Caco-2 (cell line): ENCODE results near the gene TAMALIN. TPM values are rescaled to one million over a fixed set of nuclear protein-coding genes. Genes with fewer than 3 reads are reported as not detected.

Experiments
- BruUV-seq: library from RNA; stranded (reverse); fragments of 400-500 nt; replicated peaks from 2 replicates; lab custom pipeline; 2021; lab: Mats Ljungman, UMichigan
- CTCF ChIA-PET: fragments of 300-600 bp; sonication (Branson Sonifier 250); formaldehyde crosslinking; loops from one replicate; lab custom pipeline; 2022; ENCODE audit warnings: antibody characterized with exemption; lab: Charles Lee
- POLR2A ChIA-PET: fragments of 300-600 bp; sonication (Branson Sonifier 250); formaldehyde crosslinking; loops from one replicate; lab custom pipeline; 2022; ENCODE audit warnings: antibody characterized with exemption; lab: Charles Lee
- DNase-seq, 2 experiments: peaks; one replicate each; pipeline versions ENCODE4 v3.0.0 to v3.0.0-alpha.2; 2020 to 2022
- H3K27me3 ChIP-seq: replicated peaks from 2 replicates; pipeline ENCODE4 v1.6.0; 2011; ENCODE audit warnings: low read length; ENCODE audit not compliant: control insufficient read depth, insufficient read depth
- H3K36me3 ChIP-seq: 2 replicates; pipeline ENCODE4 v1.5.1; 2011; ENCODE audit warnings: low read length; ENCODE audit not compliant: control insufficient read depth, insufficient read depth
- H3K4me1 ChIP-seq: fragments of 250-450 bp; sonication (Bioruptor Pico); 2 replicates; pipeline ENCODE4 v1.5.1; 2020; ENCODE audit warnings: mild to moderate bottlenecking
- H3K4me3 ChIP-seq: 2 replicates; pipeline ENCODE4 v1.5.1; 2011; ENCODE audit warnings: low read depth, mild to moderate bottlenecking, control low read depth, low read length
- H3K9me3 ChIP-seq: fragments of 250-450 bp; sonication (Bioruptor Pico); 2 replicates; pipeline ENCODE4 v1.5.1; 2020; ENCODE audit warnings: mild to moderate bottlenecking, moderate library complexity
- H3K27ac Mint-ChIP-seq: one replicate; pipeline ENCODE4 v1.8.0; 2022; ENCODE audit warnings: mixed read lengths; ENCODE audit not compliant: unreplicated experiment
- H3K27me3 Mint-ChIP-seq: one replicate; pipeline ENCODE4 v1.8.0; 2022; ENCODE audit warnings: mixed read lengths; ENCODE audit not compliant: insufficient read depth, unreplicated experiment
- H3K36me3 Mint-ChIP-seq: one replicate; pipeline ENCODE4 v1.8.0; 2022; ENCODE audit warnings: mild to moderate bottlenecking, mixed read lengths; ENCODE audit not compliant: insufficient read depth, unreplicated experiment
- H3K4me1 Mint-ChIP-seq: one replicate; pipeline ENCODE4 v1.8.0; 2022; ENCODE audit warnings: low read depth, mixed read lengths; ENCODE audit not compliant: unreplicated experiment
- H3K4me3 Mint-ChIP-seq: one replicate; pipeline ENCODE4 v1.8.0; 2022; ENCODE audit warnings: mild to moderate bottlenecking, moderate library complexity, mixed read lengths; ENCODE audit not compliant: unreplicated experiment
- H3K9me3 Mint-ChIP-seq: one replicate; pipeline ENCODE4 v1.8.0; 2022; ENCODE audit warnings: mixed read lengths; ENCODE audit not compliant: unreplicated experiment
- intact Hi-C: fragments of 100-400 bp; cut with micrococcal nuclease; formaldehyde crosslinking; loops from one replicate; pipeline ENCODE4 v1.10.0; 2022; ENCODE audit not compliant: unreplicated experiment
- total RNA-seq: library from RNA; stranded (reverse); gene quantifications from 2 replicates; pipeline ENCODE4 v1.2.3, GENCODE V29; 2022
- TF ChIP-seq, protein P1 (sequence below), 2 experiments: fragments of 200-600 bp in 1 of 2; IDR thresholded peaks; 1 replicate in 1 of 2; 2 replicates in 1 of 2; pipeline versions ENCODE4 v1.5.1 to v1.8.0; 2011 to 2022; ENCODE audit warnings: antibody characterized with exemption in 1 of 2, control low read depth in 1 of 2, inconsistent platforms in 1 of 2, low read depth in 1 of 2, low read length in 1 of 2, mild to moderate bottlenecking in 1 of 2, moderate library complexity in 1 of 2; ENCODE audit not compliant: insufficient read depth in 1 of 2, severe bottlenecking in 1 of 2, unreplicated experiment in 1 of 2

TAMALIN gene
- total RNA-seq, 1 experiment from 2014 or later, result 4.1 TPM

DNA sequence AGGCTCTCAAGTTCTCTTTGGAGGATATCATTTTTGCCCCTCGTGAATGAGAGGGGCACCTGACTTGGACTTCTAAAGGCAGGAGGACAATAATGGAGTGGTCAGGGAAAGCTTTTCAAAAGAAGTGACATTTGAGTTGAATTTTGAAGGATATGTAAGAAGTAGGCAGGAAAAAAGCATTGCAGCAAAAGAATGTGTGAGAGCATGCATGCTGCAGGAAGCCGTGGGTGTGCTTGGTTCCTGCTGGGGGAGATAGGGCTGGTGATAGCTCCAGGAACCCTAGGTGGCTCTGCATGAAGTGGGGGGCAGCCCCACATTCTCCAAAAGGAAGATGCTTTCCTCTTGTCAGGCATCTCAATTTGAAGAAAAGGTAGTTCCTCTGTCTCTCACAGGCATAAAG, 32.1 kb upstream of the TAMALIN start:
- Histone ChIP-seq H3K27me3 (no peaks in the 10 kb centered on the region), H3K9me3 (no peaks in the 10 kb centered on the region), H3K36me3 (peaks cover 11% of the 10 kb centered on the region), H3K4me1 (peaks cover 96% of the 10 kb centered on the region), H3K4me3 (no peak overlapping the region)
- H3K4me3 Mint-ChIP-seq, result no peak overlapping the region
- peaks cover 79% of the 10 kb centered on the region for H3K4me1 Mint-ChIP-seq
- TF ChIP-seq, protein P1, sequence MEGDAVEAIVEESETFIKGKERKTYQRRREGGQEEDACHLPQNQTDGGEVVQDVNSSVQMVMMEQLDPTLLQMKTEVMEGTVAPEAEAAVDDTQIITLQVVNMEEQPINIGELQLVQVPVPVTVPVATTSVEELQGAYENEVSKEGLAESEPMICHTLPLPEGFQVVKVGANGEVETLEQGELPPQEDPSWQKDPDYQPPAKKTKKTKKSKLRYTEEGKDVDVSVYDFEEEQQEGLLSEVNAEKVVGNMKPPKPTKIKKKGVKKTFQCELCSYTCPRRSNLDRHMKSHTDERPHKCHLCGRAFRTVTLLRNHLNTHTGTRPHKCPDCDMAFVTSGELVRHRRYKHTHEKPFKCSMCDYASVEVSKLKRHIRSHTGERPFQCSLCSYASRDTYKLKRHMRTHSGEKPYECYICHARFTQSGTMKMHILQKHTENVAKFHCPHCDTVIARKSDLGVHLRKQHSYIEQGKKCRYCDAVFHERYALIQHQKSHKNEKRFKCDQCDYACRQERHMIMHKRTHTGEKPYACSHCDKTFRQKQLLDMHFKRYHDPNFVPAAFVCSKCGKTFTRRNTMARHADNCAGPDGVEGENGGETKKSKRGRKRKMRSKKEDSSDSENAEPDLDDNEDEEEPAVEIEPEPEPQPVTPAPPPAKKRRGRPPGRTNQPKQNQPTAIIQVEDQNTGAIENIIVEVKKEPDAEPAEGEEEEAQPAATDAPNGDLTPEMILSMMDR (IDR thresholded peaks at IDR 0.05; ENCODE audit: insufficient read depth in 1 of 2, low read depth in 1 of 2, low read length in 1 of 2, severe bottlenecking in 1 of 2, unreplicated experiment in 1 of 2), result no peak
- CTCF ChIA-PET, result interaction anchor here (1.3 kb wide), 1 partner anchor 80 kb away, joined by 3 read pairs; no protein-coding TSS in a partner anchor
- peaks cover 59% of the 10 kb centered on the region for H3K36me3 Mint-ChIP-seq
- H3K27ac Mint-ChIP-seq, result peak overlapping the region; percentile 84
- POLR2A ChIA-PET, result no interaction called here
- H3K9me3 Mint-ChIP-seq, result no peaks in the 10 kb centered on the region
- no peaks in the 10 kb centered on the region for H3K27me3 Mint-ChIP-seq
- intact Hi-C loops, result no loop called here
- no TSS peak for BruUV-seq
- no peak for DNase-seq

DNA sequence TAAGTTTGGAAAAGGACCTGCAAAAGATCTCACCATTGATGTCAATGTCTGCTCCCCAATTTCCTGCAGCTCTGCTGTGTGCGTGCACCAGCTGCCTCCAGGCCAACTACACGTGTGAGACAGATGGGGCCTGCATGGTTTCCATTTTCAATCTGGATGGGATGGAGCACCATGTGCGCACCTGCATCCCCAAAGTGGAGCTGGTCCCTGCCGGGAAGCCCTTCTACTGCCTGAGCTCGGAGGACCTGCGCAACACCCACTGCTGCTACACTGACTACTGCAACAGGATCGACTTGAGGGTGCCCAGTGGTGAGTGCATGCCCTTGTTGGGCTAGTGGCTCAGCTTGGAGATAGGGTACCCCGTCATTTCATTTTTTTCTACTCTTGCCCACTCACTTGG, 31.6 kb upstream of the TAMALIN start:
- H3K9me3 ChIP-seq, result no peaks in the 10 kb centered on the region
- peak overlapping the region; percentile 53 for H3K4me3 Mint-ChIP-seq
- no peaks in the 10 kb centered on the region for H3K27me3 Mint-ChIP-seq
- H3K4me3 ChIP-seq, result no peak overlapping the region
- no TSS peak for BruUV-seq
- DNase-seq, result no peak
- peaks cover 96% of the 10 kb centered on the region for H3K4me1 ChIP-seq
- no peaks in the 10 kb centered on the region for H3K27me3 ChIP-seq
- H3K36me3 Mint-ChIP-seq, result peaks cover 59% of the 10 kb centered on the region
- ChIA-PET POLR2A (no interaction called here), CTCF (interaction anchor here (1.3 kb wide), 1 partner anchor 80 kb away, joined by 3 read pairs; no protein-coding TSS in a partner anchor)
- peak overlapping the region; percentile 84 for H3K27ac Mint-ChIP-seq
- H3K4me1 Mint-ChIP-seq, result peaks cover 79% of the 10 kb centered on the region
- TF ChIP-seq, protein P1 (IDR thresholded peaks at IDR 0.05; ENCODE audit: insufficient read depth in 1 of 2, low read depth in 1 of 2, low read length in 1 of 2, severe bottlenecking in 1 of 2, unreplicated experiment in 1 of 2), result no peak
- intact Hi-C loops, result no loop called here
- peaks cover 11% of the 10 kb centered on the region for H3K36me3 ChIP-seq
- no peaks in the 10 kb centered on the region for H3K9me3 Mint-ChIP-seq

DNA sequence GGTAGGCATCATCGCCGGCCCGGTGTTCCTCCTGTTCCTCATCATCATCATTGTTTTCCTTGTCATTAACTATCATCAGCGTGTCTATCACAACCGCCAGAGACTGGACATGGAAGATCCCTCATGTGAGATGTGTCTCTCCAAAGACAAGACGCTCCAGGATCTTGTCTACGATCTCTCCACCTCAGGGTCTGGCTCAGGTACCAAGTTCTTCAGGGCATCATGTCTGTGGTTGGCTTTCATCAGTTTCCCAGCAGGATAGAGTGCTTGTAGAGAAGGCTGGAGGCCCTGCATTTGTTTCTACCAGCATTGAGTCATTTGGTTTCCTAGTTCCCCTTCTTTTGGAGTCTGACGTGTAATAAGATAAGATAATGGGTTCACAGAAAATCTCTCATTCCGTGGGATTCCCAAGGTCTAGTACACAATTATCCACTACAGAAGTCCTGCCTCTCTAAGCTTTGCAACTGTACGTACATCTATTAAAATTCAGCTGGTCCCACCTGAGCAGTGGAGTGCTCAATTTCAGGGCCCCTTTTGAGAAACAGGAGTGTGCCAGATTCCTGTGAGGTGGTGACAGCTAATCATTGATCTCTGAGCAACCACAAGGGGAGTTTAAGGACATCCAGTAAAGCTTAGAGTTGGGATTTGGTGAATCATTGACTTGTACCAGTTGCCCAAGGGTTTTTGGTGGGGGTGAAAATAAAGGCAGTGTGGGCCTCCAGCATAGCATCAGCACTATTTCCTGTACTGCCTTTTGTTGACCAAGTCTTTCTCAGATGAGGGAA, 30.2 kb upstream of the TAMALIN start:
- H3K4me1 Mint-ChIP-seq, result peaks cover 71% of the 10 kb centered on the region
- TF ChIP-seq, protein P1 (IDR thresholded peaks at IDR 0.05; ENCODE audit: insufficient read depth in 1 of 2, low read depth in 1 of 2, low read length in 1 of 2, severe bottlenecking in 1 of 2, unreplicated experiment in 1 of 2), result peak; percentile 15 to 25
- POLR2A ChIA-PET, result interaction anchor here (0.7 to 2.1 kb wide), 3 partner anchors 14 to 279 kb away, joined by 3 to 27 read pairs (median 17); no protein-coding TSS in a partner anchor
- intact Hi-C loops, result loop anchor here (1.0 kb wide), 1 partner anchor 14 kb away; no protein-coding TSS in a partner anchor
- H3K27me3 ChIP-seq, result no peaks in the 10 kb centered on the region
- CTCF ChIA-PET, result interaction anchor here (0.6 to 2.6 kb wide), 23 partner anchors 11 to 1075 kb away, joined by 3 to 26 read pairs (median 4); partner anchors contain the start of gene NR4A1
- TSS peak; percentile 96 for BruUV-seq
- peaks cover 89% of the 10 kb centered on the region for H3K4me1 ChIP-seq
- peak overlapping the region; percentile 53 for H3K4me3 Mint-ChIP-seq
- H3K4me3 ChIP-seq, result no peak overlapping the region
- no peaks in the 10 kb centered on the region for H3K9me3 Mint-ChIP-seq
- H3K9me3 ChIP-seq, result no peaks in the 10 kb centered on the region
- peaks cover 15% of the 10 kb centered on the region for H3K36me3 ChIP-seq
- peak overlapping the region; percentile 84 for H3K27ac Mint-ChIP-seq
- peaks cover 70% of the 10 kb centered on the region for H3K36me3 Mint-ChIP-seq
- no peaks in the 10 kb centered on the region for H3K27me3 Mint-ChIP-seq
- DNase-seq, result peak; percentile 87 to 90
